IPS-NIHi11 (cell line): ENCODE results near the gene HDAC9.

Experiments
- DNase-seq: peaks from one replicate; pipeline ENCODE4 v3.0.0; 2012; ENCODE audit warnings: mixed read lengths, low spot score

The HDAC9 gene

DNA sequence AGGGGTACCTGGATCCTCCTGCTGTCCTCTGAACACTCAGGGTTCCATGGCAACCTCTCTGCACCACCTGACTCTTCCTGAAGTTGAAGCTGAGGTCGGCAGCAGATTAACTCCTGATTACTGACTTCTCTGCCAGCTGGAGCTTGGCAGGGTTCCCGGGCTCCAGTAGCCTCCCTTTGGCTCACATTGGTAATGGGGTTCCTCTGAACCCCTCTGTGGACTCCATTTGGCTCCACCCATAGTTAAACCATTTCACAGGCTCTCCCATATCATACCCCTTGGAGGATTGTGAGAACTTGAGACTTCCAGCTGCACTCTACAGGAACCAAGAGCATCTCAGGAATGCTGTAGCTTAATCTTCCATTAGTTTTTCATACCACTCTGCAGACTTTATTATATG, 292.5 kb downstream of the HDAC9 start:
- no peak for DNase-seq

DNA sequence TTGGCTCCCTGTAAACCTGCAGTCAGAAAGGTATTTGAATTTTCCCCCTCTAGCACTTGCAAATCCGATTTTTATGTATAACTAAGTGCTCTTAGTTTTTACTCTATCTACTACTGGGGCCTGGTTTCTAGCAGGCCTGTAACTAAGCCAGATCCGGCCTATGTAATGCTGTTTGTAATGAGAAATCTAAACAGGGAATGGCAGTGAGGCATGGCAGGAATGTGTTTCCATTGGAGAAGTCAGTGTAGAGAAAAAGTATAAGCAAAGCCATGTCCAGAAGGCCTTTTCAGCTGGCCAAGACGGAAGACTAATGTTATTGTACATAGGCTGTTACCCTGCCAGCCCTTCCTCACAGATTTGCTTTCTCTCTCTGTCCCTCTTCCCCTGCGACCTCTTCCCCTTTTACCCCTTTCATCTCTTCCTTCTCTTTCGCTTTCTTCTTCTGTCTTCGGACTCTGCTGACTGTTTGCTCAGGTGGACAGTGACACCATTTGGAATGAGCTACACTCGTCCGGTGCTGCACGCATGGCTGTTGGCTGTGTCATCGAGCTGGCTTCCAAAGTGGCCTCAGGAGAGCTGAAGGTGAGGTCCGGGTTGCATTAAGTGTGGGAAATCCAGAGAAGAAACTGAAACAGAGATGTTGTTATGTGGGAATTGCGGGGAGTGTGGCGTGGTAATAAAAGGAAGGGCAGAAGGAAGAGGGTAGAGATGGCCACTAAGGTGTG, 297.5 kb downstream of the HDAC9 start:
- DNase-seq, result no peak

DNA sequence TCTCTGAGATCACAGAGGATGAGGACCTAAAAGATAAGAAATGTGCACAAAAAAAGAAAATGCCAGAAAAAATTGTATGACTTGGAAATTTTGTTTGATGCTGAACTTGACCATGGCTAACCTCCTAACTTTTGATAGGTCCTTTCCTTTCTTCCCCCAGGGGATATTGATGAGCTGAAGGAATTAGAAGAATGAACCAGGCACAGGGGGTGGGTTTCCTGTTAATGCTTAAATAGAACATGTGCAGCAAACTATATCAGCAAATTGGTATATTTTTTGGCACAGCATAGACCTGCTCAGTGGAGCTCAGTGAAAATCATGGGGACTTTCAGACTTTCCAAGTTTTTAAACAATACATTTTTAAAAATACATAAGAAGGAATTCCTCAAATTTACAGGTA, 300.7 kb downstream of the HDAC9 start:
- DNase-seq, result no peak

DNA sequence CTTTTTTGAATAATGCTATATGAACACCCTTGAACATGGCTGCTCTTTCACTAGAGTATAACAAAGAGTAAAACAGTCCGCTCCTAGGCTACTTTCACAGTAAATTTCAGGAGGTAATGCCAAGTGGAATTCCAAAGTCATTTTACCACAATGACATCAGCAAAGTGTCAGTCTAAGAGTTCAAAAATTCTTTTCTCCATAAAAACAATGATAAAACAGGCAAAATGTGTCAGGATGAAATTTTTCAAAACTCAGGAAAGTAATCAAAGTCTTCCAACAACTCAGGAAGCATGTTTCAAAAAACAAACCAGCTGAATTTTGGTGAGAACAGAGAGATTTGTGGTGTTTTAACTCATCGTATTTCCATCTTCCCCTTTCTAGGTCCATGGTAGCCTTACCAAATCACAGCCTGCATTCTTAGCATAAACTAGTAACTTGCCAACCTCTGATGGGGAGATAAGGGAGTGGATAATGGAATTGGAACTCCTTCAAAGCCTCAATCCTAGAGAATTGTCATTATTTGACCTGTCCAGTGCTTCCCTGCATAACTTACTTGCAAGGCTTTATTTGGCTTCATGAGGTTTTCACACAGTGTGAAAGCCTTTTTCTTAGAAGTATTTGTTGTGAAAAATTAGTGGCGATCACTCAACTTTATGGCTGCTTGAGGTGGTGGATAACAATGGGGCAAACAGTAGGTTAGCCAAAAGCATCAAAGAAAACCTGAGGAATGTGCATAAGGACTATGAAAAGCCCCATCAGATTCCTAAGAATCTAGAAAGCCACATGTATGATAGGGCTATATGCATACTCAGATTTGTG, 302.7 kb downstream of the HDAC9 start:
- DNase-seq, result no peak

DNA sequence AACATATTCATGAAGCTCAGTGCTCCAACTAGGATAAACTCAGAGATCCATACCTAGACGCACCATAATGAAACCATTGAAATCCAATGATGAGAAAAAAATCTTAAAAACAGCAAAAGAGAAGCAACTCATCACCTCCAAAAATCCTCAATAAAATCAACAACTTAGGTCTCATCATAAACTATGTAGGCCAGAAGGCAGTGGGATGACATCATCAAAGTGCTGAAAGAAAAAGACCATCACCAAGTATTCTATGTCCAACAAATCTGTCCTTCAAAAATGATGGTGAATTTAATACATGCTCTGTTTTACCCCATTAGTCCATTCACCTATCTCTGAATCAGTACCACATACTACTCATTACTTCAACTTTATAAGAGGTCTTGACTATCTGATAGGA, 304.4 kb downstream of the HDAC9 start:
- DNase-seq, result no peak

DNA sequence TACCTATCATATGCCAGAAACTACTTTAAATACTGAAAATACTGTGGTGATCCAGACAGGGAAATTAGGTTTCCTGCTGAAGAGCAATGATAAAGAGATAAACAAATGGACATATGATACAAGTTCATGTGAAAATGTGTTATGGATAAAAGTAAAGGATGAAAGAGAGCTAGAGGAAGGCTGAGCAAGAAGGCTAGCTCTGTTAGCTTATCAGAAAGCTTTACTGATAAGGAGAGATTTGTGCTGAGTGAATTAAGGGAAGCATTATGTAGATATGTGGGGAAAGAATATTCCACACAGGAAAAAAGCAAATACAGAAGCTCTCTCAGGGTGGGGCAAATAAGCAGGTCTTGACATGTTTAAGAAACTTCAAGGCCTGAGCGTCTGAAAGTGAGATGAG, 308.4 kb downstream of the HDAC9 start:
- no peak for DNase-seq

DNA sequence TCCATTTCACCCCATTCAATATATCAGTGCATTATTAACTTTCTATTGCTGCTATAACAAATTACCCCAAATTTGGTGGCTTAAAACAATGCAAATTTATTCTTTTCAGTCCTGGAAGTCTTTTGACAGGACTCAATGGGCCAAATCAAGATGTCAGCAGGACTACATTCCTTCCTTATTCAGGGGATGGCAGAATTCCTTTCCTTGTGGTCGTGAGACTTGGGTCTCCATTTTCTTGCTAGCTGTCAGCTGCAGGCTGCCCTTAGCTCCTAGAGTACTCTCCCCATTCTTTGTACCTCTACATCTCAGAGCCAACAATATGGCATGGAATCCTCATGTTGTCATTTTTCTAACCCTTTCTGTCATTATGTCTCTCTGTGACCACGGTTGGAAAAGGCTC, 310.6 kb downstream of the HDAC9 start:
- no peak for DNase-seq

DNA sequence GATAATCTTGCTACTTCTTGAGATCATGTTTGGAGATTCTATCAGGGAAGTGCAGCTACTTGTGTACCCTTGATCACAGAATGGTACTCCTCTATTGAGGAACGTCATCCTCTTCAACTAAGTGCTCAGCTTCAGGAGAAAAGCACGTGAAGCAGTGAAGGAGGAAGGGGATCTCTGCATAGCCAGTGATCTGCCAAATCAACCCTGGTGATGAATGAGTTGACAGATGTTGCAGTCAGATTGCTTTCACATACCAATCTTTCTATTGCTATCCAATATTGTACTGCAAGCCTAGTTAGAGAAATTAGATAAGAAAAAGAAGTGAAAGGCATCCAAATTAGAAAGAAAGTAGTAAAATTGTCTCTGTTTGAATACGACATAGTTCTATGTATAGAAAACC, 312.5 kb downstream of the HDAC9 start:
- no peak for DNase-seq

DNA sequence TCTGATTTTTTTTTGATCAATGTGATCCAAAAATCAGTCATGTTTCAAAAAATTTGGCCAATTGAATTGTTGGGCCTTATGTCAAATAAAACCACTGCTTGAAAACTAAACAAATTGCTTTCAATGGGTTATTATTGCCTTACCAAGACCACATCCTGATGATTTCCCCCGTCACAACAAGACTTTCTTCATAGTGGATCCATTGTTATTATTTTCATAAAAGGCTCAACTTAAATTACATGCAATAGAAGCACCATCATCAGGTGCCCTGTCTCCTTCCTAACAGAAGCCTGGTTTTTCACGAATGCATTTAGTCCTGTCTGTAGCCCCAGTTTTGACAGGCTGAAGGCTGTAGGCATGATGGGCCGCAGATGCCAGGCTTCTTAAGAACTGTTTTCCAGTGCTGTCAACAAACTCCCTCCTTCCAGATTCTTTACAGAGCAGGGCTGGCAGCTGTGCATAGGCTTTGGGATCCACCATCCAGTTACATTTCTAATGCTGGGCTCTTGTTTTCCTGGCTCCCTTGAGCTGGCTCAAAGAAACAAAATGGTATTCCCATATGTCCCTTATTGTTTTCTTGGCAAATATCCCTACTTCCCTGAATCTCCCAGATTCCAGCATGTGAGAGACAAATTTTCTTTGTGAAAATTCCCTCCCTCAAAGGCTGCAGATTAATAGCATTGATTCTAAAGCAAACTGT, 319.9 kb downstream of the HDAC9 start:
- no peak for DNase-seq

DNA sequence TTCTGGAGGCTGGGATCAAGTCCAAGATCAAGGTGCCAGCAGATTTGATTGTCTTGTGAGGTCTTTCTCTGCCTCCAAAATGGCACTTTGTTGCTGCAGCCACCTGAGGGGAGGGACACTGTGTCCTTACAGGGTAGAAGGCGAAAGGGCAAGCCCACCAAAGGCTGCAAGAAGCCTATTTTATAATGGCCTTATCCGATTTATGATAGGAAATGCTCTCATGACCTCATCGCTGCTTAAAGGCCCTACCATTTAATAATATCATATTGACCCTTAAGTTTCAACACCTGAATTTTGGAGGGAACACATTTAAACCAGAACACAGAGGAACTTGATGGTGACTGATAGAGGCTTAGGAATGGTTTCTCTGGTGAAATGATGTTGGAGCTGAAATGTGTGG, 325.4 kb downstream of the HDAC9 start:
- no peak for DNase-seq

DNA sequence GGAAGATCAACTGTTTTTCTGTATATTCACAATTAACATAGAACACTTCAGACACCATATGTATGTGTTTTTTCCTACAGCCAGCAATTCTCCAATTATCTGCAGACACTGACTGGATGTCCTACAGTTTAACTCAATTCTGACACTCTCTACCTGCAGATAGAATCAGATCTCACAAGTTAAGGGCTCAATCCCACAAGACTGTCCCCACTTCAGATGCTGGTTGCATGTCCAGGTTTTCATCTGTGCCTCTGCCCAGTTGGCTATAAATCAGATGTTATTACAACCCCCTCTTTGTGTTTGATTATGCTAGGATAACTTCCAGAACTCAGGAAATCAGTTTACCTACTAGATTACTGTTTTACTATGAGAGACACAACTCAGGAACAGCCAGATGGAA, 326.0 kb downstream of the HDAC9 start:
- no peak for DNase-seq

DNA sequence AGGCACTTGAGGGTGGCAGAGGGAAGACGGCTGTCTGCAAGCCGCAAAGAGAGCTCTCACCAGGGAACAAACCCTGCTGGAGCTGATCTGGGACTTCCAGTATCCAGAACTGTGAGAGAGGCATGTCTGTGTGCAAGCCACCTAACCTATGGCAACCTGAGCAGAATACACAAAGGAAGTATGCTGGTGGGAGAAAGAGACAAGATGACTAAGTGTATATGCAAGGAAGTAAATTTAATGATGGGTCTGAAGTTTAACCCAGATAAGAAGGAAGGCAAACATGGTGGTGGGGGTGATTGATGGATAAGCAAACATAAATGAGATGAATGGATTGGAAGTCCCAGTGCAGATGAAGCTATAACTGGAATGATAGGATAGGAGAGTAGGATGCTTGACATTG, 328.6 kb downstream of the HDAC9 start:
- no peak for DNase-seq

DNA sequence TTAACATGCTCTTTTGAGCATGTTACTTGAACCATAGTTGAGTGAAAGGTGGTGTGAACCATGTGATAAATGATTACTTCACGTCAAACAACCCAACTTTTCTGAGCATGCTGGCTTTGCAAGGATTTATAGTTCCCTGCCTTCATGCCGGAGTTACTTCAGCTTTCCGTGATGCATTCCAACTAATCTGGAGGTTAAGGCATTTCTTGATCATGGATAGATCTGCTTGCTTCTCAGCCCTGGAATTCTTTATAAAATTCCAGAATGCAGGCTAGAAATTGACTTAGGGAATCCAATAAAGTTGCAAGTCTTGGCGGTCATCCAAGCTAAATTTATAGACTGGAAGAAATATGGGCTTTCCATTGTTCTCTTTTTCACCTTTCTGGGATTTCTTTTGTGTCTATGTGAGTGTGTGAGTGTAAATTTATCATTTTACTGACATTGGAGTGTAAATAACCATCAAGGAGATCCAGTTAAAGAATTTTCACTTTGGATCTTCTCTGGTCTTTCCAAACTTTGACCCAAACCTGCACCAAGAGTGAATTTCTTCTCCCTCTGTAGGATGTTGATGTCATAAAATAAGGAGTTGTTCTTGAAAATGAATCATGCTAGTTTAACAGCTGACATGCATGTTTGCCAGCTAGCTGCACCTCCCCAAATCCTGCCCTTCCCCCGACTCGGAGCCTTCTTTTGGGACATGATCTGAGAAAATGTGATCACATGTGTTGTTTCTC, 332.9 kb downstream of the HDAC9 start:
- no peak for DNase-seq

DNA sequence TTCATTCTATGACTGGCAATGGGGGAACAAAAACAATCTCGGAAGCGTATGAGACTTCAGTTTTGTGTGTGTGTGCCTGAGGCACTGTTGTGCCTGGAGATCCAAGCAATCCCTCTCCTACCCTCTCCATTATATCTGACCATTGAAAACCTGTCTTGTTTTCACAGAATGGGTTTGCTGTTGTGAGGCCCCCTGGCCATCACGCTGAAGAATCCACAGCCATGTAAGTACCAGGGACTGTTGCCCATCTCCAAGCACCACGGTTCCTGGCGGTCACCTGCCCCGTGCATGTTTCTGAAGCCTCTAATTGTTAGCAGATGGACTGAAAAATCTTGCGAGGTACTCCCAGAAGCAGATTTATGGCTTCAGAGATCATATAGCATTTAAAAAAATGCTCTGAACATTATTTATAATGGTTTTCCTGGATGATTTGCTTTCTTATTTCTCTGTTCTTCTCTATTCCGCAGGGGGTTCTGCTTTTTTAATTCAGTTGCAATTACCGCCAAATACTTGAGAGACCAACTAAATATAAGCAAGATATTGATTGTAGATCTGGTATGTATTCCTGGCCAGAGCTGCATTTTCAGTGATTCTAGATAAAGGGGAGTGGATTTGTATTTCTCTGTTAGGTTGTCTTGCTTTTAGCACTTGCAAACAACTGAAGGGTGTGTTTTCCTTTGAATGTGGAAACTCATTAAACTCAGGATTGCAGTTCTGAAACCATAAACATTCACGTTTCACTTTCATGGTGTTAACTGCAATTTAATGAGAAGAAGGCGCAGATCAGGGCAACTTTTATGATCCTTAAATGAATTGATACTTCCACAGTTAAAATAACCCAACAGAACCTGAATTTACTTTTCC, 333.7 kb downstream of the HDAC9 start:
- DNase-seq, result no peak

DNA sequence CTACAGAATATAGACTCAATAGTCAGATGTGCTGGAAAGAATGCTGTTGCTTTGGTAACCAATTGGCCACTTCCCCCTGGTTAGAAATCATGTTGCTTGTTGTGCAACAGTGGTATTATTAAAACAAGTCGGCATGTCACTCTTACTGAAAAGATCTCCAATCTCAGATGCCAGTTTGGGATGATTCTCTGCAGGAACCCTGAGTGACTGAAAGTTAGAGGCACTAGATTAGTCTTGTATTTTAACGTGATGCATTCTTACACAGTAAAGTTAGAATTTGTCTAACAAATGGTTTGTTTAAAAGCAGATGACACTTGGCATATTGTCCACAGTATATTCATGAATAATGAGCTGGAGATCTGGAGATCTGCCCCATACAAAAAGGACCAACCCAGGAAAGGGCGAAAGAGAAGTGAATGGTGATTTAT, 334.3 kb downstream of the HDAC9 start:
- DNase-seq, result no peak

DNA sequence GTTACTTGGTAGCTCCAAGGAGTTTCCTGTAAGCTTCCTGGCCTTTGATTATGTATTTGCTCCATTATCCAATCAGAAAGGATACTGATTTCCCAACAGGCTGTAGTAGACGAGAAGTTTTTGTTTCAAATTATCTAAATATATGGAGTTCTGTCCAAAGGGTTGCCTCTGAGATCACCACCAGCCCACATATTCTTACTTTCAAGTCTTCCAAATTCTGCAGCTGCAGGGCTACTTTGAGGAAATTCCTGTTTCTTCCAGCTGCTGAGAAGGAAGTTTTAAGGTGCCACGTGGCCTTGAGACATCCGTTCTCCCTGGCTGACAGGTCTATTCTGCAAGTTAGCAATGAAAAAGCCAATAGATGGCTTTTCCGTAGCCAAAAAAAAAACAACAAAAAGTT, 335.9 kb downstream of the HDAC9 start:
- DNase-seq, result no peak

DNA sequence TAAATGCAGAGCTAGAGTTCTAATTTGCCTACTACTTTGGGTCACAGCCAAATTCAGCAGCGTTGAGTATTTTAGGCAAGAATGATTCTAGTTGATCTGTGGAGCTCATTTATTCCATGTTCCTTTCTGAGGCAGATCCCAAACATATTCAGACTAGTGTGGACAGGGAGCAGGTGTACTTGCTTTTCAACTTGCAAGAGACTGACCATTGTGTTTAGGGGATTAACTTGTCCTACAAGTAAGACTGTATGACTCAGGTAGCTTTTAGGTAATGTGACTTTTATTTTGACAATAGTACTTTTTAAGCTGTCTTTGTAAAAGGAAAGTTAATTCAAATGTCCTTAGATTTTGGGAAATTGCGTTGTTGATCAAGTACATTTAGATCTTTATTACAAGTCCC, 336.4 kb downstream of the HDAC9 start:
- no peak for DNase-seq

DNA sequence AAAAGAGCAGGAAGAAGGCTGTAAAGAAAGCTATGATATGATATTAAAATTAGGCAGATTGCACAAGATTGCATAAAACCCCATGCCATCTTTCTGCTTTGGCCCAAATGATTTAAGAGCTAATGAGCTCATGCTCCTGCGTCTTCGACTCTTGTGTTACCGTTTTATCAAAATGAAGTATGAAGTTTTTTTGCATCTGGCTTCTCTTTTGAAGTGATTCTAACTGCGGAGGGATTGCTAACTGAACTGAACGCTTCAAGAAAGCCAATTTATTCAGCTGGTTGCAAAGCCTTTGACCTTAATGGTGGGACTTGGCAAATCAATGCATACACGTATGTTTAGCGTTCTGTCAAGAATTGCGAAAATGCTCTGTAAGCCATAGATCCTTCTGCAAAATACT, 339.0 kb downstream of the HDAC9 start:
- no peak for DNase-seq

DNA sequence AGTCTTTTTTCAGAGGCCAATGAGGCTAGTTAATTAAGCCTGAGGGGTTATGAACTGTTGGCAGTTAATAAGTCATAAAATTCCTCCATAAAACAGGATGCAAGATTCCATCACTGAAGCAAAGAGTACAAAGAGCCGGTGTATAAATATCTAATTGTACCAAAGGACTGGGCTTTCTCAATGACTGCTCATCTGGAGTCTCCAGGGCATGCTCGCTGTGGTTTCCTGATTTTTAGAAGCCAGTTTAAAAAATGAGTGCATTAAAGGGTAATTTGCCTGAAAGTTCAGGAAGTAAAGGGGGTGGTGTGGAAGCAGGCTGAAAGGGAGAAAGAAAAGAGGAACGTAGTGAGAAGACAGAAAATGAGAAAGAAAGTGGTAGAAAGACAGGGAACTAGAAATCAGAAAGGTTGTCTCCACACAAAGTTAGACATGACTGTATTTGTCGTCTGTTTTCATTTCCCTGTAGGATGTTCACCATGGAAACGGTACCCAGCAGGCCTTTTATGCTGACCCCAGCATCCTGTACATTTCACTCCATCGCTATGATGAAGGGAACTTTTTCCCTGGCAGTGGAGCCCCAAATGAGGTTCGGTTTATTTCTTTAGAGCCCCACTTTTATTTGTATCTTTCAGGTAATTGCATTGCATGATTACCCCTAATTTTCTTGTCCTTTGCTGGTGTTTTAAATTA, 339.6 kb downstream of the HDAC9 start:
- DNase-seq, result no peak

DNA sequence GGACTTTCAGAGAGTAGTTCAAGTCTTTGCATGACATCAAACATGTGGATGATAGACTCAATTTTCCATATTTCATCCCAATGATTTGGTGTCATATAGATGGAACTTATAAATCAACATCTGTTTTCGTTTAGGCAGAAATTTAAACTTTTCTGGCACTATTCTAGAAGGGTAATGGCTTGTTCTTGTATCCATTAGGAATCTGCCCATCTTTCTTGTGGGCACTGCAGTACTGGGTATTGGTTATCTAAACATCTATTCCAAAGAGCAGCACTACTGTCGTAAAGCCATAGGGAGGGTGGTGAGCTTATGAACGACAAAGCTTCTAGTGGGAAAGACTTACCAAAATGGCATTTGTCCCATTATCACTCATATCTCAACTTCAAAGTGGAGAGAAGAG, 348.4 kb downstream of the HDAC9 start:
- DNase-seq, result no peak

DNA sequence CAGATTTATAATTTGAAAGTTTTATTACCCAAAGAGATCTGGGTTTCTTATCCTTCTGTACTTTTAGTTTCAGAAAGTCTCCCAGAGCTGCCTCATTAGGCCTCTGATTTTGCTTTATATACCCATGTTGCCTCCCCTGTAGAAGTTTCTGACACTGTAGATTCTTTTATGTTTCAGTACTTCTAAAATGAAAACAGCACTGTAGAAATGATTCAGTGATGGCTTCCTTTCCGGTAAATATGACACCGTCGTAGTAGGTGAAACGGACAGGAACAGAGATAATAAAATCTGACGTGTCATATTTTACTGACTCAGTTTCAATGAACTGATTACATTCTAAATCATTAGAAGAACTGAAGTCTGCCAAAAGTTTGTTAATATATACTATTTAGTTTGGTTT, 349.2 kb downstream of the HDAC9 start:
- DNase-seq, result no peak
